Measurements from ENCODE around the gene EXOC2.
A peak's percentile ranks its signal among the peaks of the same experiment; 100 is the strongest.
"Not testable (repeated sequence)": the region's sequence is repeated elsewhere in the genome, so short reads cannot be mapped to it uniquely, and the experiment has no call there.

Gene EXOC2

GRCh38 chr6:677919-678318 lies 15.0 kb downstream of the EXOC2 start:
- no peak for DNase-seq

DNA sequence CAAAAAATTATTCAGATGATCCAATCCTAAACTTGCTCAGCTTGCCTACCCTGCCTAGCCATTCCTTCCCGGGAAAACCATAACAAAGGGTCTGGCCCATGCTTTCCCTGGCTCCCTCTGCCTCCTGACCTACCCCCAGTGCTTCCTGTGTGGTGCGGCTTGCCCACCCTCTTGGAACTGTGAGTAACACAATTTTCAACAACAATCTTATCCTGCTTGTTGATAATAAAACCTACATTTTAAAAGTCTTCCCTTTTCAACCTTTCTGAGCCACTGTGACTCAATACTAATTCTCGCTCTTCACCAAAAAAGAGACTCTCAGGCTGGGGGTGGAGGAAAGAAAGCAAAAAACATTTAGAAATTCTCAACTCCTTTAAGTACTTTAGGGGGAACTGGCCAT lies 18.0 kb downstream of the EXOC2 start:
- DNase-seq, result no peak

- DNase-seq, result no peak
These were observed 18.5 kb downstream of the EXOC2 start for GRCh38 chr6:674406-674805.

DNA sequence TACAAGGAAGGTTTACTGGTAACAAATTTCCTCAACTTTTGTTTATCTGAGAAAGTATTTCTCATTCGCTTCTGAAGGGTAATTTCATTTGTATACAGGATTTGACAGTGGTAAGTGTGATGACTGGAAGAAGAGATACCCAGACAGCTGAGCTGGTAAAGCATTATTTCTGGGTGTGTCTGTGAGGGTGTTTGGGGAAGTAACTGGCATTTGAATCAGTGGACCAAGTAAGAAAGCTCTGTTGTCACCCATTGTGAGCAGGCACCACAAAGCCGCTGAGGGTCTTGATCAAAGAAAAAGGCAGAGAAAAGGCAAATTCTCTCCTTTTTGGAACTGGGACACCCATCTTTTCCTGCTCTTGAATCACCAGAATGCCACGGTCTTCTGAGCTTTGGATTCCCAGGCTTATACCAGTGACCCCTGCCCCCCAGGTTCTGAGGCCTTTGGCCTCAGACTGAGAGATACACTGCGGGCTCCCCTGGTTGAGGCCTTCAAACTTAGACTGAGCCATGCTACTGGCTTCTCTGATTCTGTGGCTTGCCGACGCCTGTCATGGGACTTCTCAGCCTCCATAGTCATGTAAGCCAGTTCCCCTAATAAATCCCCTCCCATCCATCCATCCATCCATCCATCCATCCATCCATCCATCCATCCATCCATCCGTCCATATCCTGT lies 25.5 kb downstream of the EXOC2 start:
- no peak for DNase-seq

- DNase-seq, result no peak
These were observed 27.3 kb downstream of the EXOC2 start for GRCh38 chr6:665403-666267.

- not testable (repeated sequence) for DNase-seq
These were observed 29.2 kb downstream of the EXOC2 start for GRCh38 chr6:663788-664187.

DNA sequence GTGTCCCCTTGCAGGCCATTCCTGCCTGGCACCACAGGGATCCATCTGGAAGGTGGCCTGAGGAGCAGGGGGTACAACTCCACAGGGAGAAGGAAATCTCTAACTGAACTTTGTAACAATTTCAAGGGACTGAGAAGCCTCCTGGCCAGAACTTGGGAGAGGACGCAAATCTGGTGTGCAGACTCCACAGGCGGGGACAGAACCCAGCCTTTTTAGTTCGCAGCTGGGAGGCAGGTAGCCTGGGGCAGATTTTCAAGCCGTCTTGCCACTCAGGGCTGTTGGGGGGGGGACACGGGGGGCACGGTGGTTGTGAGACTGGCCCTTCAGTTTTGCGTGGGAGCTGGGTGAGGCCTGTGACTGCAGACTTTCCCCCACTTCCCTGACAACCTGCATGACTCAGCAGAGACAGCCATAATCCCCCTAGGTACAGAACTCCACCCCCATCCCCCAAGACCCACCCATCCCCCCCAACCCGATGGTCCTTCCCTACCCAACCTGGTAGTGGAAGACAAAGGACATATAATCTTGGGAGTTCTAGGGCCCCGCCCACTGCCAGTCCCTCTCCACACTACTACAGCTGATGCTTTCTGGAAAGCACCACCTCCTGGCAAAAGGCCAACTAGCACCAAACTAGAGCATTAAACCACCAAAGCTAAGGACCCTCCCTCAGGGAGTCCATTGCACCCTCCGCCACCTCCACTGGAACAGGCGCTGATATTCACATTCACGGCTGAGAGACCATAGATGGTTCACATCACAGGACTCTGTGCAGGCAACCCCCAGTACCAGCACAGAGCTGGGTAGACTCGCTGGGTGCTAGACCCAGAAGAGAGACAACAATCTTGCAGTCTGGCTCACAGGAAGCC lies 33.0 kb downstream of the EXOC2 start:
- no peak for DNase-seq

DNA sequence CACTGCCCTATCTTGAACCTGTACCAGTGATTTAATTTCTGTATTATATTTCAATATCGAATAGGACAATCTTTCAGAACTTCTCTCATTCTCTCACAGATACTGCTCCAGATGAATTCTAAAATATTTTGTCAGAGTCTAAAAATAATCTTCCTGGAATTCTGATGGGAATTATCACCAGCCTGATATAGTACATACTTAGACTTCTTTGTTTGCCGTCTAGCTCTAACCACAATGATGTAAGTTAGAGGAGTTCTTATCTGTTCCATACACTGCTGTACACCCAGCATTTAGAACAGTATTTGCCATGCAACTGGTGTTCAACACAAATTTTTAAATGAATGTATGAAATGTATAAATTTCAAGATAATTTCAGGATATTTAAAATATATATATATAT lies 34.7 kb downstream of the EXOC2 start:
- peak; percentile 69 for DNase-seq

DNA sequence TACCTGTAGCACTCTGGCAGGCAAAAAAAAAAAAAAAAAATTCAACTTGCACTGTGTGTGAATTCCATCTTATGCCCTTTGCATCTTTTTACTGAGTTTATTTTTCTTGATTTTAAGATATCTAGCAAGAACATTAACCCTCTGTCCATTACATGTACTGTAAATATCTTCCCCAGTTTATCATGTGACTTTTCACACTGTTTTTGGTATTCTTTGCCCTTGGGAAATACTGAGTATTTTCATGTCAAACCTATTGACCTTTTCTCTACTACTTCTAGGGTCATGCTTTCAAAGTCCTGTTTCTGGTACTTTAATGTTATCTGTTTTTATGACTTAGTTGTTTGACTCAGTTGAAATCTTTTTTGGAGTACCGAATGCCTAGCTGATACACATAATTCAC lies 35.2 kb downstream of the EXOC2 start:
- DNase-seq, result no peak

DNA sequence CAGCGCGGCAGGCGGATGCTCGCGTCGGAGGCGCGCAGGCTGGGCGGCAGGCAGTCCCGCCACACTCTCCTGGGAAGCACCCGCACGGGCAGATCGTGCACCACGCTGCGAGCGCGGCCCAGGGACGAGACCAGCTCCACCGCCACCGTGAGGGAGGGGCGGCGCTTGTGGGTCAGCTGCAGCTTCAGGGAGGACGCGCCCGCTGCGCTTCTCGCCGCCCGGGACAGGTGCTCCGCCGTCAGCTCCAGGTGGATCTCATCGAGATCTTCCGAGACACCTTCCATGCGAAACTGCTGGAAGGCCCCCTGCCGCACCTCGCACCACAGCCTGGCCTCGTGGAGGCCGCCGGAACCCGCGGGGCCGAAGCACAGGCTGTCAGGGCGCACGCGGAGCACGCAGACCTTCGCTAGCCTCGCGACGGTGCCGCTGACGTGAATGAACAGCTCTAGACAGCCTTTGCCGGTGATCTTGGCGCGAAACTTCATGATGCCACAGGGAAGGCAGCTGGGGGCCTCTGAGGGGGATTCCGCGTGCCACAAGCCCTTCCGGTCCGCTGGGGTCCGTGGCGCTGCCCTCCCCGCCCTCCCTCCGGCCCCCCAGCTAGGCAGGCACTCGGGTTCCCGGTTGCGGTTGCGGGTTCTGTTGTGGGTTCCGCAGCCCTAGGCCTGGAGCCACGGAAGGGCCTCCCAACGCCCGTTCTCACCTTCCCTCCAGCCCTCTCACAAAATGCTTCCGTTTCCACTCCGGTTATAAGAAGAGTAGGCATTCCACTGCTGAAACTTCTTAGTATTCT lies 36.3 kb downstream of the EXOC2 start, which contains the start of gene HUS1B:
Gene HUS1B (minus strand): TSS at position 641 of the 793 bp plus-strand sequence. CDS start 156 bp downstream, at position 485.
- no peak for DNase-seq

DNA sequence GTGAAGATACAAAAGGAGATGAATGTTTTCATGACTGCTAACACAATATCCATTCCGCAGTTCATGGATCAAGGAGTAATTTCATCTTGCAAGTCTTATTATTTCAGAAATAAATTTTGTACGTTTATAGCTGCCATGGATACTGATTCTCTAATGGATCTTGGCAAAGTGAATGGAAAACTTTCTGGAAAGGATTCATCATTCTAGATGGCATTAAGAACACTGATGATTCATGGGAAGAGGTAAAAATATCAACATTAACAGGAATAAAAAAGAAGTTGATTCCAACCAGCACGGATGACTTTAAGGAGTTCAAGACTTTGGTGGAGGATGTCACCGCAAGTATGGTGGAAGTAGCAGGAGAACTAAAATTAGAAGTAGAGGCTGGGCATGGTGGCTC lies 38.8 kb downstream of the EXOC2 start:
- DNase-seq, result no peak

DNA sequence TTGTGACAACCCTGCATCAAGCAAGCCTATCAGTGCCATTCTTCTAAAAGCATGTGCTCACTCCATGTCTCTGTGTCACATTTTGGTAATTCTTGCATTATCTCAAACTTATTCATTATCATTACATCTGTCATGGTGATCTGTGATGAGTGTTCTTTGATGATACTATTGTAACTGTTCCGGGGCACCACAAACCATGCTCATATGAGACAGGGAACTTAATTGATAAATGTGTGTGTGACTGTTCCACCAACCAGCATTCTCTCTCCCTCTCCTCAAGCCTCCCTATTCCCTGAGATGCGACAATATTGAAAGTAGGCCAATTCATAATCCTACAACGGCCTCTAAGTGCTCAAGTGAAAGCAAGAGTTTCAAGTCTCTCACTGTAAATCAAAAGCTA lies 40.1 kb downstream of the EXOC2 start:
- no peak for DNase-seq

GRCh38 chr6:650098-650497 lies 42.8 kb downstream of the EXOC2 start:
- no peak for DNase-seq

- DNase-seq, result no peak
These were observed 50.1 kb downstream of the EXOC2 start for GRCh38 chr6:642805-643204.

DNA sequence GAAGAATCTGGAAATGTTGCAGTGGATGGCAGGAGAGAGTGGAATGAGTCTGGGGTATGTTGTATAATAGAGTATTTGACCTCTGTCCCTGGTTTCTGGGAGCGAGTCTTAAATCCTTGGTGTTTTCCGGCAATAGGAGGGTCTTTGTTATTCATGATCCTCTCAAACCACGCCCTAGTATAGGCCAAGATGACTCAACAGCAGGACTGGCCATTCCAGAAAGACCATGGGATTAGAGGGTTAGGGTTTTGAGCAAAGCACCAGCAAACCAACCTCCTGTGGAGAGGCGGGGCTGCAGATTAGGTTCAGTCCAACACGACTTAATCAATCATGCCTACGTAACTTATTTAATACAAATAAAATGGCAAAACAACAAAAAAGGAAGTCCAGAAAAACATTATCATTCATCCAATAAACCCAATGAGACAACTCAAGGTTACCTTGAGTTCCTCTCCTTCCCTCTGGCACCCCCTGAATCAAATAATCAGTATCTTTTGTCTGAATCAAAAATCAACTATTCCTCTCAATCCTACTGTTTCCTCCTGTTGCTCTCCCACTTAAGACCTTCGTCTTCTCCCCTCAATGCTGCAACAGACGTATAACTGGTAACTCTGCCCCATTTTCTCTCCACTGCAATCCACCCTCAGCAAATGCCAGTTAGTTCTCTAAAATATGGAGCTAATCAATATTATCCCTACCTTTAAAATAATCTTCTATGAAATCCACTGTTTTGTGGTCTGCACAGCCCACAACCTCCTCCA lies 51.5 kb downstream of the EXOC2 start:
- DNase-seq, result no peak

DNA sequence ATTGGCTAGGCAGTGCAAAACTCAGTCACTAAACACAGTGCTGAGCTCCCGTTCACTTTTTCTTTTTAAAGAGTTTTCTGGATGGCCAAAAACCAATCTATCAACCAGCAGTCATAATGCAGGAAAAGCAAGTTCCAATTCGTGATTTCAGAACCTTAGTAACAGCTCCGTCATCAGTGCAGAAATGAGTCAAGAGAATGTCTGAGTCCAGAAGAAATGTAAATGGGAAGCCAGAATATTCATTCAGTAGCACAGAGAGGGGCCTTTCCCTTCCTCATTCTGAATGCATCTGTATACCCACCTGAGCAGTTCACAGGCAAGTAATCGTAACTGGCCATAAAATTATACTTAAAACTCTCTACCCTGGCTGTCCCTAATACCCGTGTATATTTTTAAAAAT lies 56.5 kb downstream of the EXOC2 start:
- no peak for DNase-seq

DNA sequence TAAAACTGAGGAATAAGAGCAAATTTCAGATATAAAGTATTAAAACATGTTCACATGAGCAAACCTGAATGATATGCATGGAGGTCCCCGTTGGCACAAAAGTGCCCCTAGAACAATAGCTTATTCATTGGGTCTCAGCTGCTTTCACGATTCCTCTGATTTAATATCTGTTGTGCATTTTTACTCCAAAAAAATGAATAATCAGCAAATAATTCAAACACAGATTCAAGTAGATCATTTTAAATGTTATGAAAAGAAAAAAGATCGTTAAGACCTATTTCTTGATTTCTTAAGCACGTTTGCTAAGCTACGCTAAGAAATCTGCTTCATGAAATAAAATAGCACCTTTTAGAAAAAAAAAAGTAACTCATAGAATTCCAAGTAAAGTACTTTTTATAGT lies 57.7 kb downstream of the EXOC2 start:
- DNase-seq, result no peak

DNA sequence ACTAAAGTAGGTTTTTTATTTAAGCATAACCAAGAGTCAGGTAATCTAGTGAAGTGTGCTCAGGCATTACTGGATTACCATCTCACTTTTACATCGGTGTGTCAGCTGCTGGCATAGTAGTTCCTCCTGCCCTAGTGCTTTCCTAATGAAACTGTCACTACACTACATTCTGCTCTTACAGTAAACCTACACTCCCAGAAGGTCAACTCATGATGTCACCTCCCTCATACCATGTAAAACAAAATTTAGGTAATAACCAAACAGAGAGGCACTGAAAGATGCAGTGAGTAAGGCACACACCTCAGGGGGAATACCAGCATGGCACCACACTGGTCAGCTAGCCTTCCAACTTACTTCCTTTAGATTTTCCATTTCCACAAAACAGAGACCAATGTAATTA lies 59.3 kb downstream of the EXOC2 start:
- no peak for DNase-seq

- no peak for DNase-seq
These were observed 64.2 kb downstream of the EXOC2 start for GRCh38 chr6:628766-629165.

DNA sequence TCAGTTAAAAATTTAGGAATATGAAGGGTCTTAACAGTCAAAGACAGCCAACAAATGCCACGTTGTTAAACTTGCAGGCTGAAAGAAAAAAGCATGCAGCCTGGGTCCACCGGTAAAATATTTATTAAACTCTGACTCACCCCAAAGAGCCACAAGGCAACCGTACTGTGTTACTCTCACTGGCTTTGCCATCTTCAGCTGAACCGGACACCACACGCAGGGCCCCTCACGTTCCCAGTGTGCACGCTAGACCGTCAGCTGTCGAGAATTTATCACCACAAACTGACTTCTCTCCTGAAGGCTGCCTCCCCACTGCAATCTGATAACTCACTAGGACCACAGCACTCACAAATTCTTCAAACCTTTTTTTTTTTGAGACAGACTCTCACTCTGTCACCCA lies 66.7 kb downstream of the EXOC2 start:
- no peak for DNase-seq

DNA sequence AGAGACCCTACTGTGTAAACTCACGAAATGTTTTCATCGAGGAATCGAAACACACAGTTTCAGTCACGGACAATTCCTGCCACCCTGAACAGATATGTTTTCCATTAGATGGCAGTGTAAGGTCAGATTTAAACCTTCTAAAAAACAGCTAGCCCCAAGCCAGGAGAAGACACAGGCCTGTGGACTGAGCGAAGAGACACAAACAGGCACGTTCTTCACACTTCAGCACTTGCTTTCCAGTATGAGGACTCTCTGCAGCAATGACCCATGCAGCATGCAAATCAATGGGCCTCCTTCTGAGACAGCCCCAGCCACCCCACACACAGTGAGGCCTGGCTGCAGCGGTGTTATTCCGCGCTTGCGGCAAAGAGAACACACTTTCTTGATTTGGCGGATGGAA lies 68.0 kb downstream of the EXOC2 start:
- no peak for DNase-seq

DNA sequence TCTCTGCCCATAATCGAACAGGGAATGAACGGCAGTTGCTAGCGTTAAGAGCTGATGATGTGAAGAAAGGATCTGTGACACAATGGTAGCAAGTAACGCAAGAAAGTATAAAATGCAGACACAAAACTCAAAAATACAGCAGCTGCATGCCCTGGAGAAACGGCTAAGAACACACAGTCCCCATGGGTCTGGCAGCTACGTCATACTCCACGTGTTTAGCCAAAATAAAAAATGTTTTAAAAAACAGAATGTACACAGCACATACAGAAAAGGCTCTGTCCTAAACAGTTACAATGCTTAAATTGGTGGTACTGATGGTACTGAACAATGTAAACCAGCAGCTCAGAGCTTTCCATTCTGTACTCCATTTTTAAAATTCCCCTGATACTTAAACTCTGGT lies 70.5 kb downstream of the EXOC2 start:
- DNase-seq, result no peak
